HG03135 (cell line): ENCODE measurements around the gene KANK4.

Experiments
- ATAC-seq: cut with Tn5 transposase; IDR thresholded peaks from one replicate; pipeline ENCODE4 v1.9.1; 2021; ENCODE audit warnings: mild to moderate bottlenecking, moderate library complexity; ENCODE audit not compliant: unreplicated experiment

Gene KANK4

GRCh38 chr1:62337706-62338631 lies 18.7 kb upstream of the KANK4 start:
- ATAC-seq = no peak

GRCh38 chr1:62336995-62337705 lies 17.9 kb upstream of the KANK4 start:
- no peak for ATAC-seq

GRCh38 chr1:62336638-62336994 lies 17.4 kb upstream of the KANK4 start:
- no peak for ATAC-seq

GRCh38 chr1:62335656-62336055 lies 16.4 kb upstream of the KANK4 start:
- ATAC-seq = no peak

- ATAC-seq = no peak
These were observed 15.3 kb upstream of the KANK4 start for GRCh38 chr1:62334434-62334985.

GRCh38 chr1:62333441-62333840 lies 14.2 kb upstream of the KANK4 start:
- ATAC-seq = no peak

- ATAC-seq = no peak
These were observed 8.3 kb upstream of the KANK4 start for GRCh38 chr1:62327360-62328055.

GRCh38 chr1:62325681-62326080 lies 6.4 kb upstream of the KANK4 start:
- ATAC-seq = no peak

- no peak for ATAC-seq
These were observed 5.8 kb upstream of the KANK4 start for GRCh38 chr1:62325081-62325480.

GRCh38 chr1:62321446-62321845 lies 2.2 kb upstream of the KANK4 start:
- no peak for ATAC-seq

- no peak for ATAC-seq
These were observed 896 bp downstream of the KANK4 start for GRCh38 chr1:62318320-62318755.

GRCh38 chr1:62317021-62317768 lies 2.0 kb downstream of the KANK4 start:
- ATAC-seq = no peak

GRCh38 chr1:62316135-62316534 lies 3.1 kb downstream of the KANK4 start:
- no peak for ATAC-seq

GRCh38 chr1:62315387-62315786 lies 3.8 kb downstream of the KANK4 start:
- no peak for ATAC-seq

DNA sequence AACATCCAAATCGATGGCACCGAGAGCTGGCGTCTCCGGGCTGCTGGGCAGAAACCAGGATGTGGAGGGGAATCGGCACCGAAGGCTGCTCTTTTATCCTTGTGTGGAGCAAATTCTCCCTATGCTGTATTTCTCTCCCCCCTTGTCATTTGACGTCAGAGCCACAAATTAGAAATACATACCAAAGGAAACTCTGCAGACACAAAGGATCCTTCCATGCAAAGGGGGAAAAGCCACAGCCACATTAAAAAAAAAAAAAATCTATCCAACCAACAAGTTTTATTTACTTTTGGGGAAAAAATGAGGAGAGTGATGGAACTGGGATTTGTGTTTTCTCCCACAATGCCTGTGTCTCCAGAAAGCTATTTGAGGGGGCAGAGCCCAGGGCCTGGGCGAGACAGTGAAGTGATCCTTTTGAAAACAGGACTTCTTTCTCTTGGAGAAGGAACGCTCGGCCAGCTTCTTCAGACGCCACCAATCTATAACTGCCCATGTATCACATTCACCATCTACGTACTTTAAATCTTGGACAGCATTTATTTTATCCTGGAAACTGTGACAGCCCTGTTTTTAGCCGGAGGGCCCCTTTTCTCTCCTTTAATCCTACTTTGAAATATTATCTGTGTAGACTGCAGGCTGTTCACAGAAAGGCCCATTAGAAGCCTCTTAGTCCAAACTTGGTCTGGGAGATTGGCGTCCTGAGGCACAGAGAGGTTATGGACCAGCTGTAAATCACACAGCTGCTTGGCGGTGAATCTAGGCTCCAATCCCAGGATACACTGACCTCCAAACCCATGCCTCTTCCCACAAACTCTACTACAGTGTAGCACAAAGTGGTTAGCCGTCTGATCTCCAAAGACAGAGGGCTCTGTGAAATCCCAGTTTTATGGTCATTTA lies 4.5 kb downstream of the KANK4 start:
- ATAC-seq = no peak

DNA sequence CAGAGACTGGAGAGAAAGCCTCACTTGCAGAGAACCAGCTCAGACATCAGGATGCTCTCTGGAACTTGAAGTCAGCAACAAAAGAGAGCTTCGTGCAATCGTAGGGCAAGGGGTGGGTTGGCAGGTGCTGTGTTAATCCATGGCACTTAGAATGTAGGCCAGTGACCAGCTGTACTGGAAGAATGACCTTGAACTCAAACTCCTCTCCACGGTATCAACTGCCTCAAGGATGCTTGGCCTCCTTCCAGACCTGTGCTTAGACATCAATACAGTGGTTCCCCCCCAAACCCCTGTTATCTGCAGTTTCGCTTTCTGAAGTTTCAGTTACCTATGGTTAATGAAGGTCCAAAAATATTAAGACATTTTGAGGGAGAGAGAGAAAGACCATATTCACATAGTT lies 6.5 kb downstream of the KANK4 start:
- ATAC-seq = no peak

GRCh38 chr1:62311473-62311943 lies 7.7 kb downstream of the KANK4 start:
- no peak for ATAC-seq

- no peak for ATAC-seq
These were observed 9.3 kb downstream of the KANK4 start for GRCh38 chr1:62309906-62310305.

GRCh38 chr1:62308606-62309005 lies 10.6 kb downstream of the KANK4 start:
- no peak for ATAC-seq
